K562 (cell line): ENCODE measurements around the gene GFI1B. TPM values are rescaled to one million over a fixed set of nuclear protein-coding genes. Genes with fewer than 3 reads are reported as not detected.

Source experiments
- ARHGAP35 ChIP-seq: fragments of 450-650 bp; IDR thresholded peaks from 2 replicates; pipeline ENCODE4 v1.6.1; 2018; ENCODE audit not compliant: partially characterized antibody
- ATF1 ChIP-seq, 2 experiments: fragments of 450-650 bp in 1 of 2; IDR thresholded peaks; 2 replicates each; pipeline ENCODE4 v1.6.1; 2016; ENCODE audit warnings: missing compliant biosample characterization in 1 of 2, missing genetic modification characterization in 1 of 2
- CCNT2 ChIP-seq: IDR thresholded peaks from 2 replicates; pipeline ENCODE4 v1.6.1; 2011; ENCODE audit warnings: borderline replicate concordance, low read depth, mild to moderate bottlenecking, moderate library complexity, mixed read lengths, low read length; ENCODE audit not compliant: insufficient read length; ENCODE audit errors: extremely low read depth
- ERF ChIP-seq: fragments of 450-650 bp; formaldehyde crosslinking; IDR thresholded peaks from 2 replicates; pipeline ENCODE4 v1.4.0; 2020; ENCODE audit warnings: mild to moderate bottlenecking, mixed read lengths
- FOSL1 ChIP-seq: fragments of 200-800 bp; sonication (Bioruptor generic); conservative IDR thresholded peaks from 2 replicates; pipeline ENCODE4 v1.6.1; 2016; ENCODE audit warnings: missing genetic modification characterization, missing compliant biosample characterization
- LCOR ChIP-seq: sonication (generic); formaldehyde crosslinking; IDR thresholded peaks from 2 replicates; pipeline ENCODE4 v1.8.0; 2022; ENCODE audit warnings: mild to moderate bottlenecking, missing genetic modification reagents
- NBN ChIP-seq: fragments of 450-650 bp; IDR thresholded peaks from 2 replicates; pipeline ENCODE4 v1.6.1; 2016; ENCODE audit warnings: low read depth, mild to moderate bottlenecking
- NELFE ChIP-seq: IDR thresholded peaks from 2 replicates; pipeline ENCODE4 v1.6.1; 2011; ENCODE audit warnings: mild to moderate bottlenecking; ENCODE audit not compliant: insufficient read depth, insufficient read length
- OTX1 ChIP-seq: fragments of 450-650 bp; formaldehyde crosslinking; IDR thresholded peaks from 2 replicates; pipeline ENCODE4 v1.4.0; 2022; ENCODE audit warnings: mild to moderate bottlenecking
- POLR2G ChIP-seq: fragments of 200-400 bp; formaldehyde crosslinking; IDR thresholded peaks from 2 replicates; pipeline ENCODE4 v1.6.1; 2017; ENCODE audit warnings: low read depth, mild to moderate bottlenecking, antibody characterized with exemption, low read length, moderate library complexity
- POLR3G ChIP-seq: IDR thresholded peaks from 2 replicates; pipeline ENCODE4 v1.6.1; 2011; ENCODE audit not compliant: insufficient read length, insufficient replicate concordance; ENCODE audit errors: extremely low read depth
- RB1 ChIP-seq: fragments of 450-650 bp; IDR thresholded peaks from 2 replicates; pipeline ENCODE4 v1.6.1; 2017; ENCODE audit warnings: low read depth, mild to moderate bottlenecking
- SRSF1 ChIP-seq: fragments of 200-400 bp; formaldehyde crosslinking; IDR thresholded peaks from 2 replicates; pipeline ENCODE4 v1.6.1; 2017; ENCODE audit warnings: mild to moderate bottlenecking, low read depth, low read length, moderate library complexity
- TCF7 ChIP-seq: sonication (generic); IDR thresholded peaks from 2 replicates; pipeline ENCODE4 v1.6.1; 2016; ENCODE audit warnings: antibody characterized with exemption, borderline replicate concordance
- TGIF2 ChIP-seq: sonication (generic); formaldehyde crosslinking; IDR thresholded peaks from 2 replicates; pipeline ENCODE4 v1.8.1; 2022; ENCODE audit warnings: mild to moderate bottlenecking, missing genetic modification reagents, moderate library complexity
- THRAP3 ChIP-seq: fragments of 450-650 bp; IDR thresholded peaks from 2 replicates; pipeline ENCODE4 v1.6.1; 2016; ENCODE audit warnings: mild to moderate bottlenecking, inconsistent platforms, borderline replicate concordance
- U2AF1 ChIP-seq: fragments of 200-400 bp; formaldehyde crosslinking; optimal IDR thresholded peaks from 2 replicates; pipeline ENCODE3; 2017; ENCODE audit warnings: mild to moderate bottlenecking, low read depth, low read length, moderate library complexity
- ZFP1 ChIP-seq: fragments of 450-650 bp; formaldehyde crosslinking; IDR thresholded peaks from 2 replicates; pipeline ENCODE4 v1.4.0; 2020; ENCODE audit warnings: mild to moderate bottlenecking, mixed read lengths
- ZNF134 ChIP-seq: fragments of 250-450 bp; sonication (Bioruptor Pico); conservative IDR thresholded peaks from 2 replicates; pipeline ENCODE4 v1.4.0; 2020
- ZNF41 ChIP-seq: fragments of 250-450 bp; sonication (Bioruptor Pico); conservative IDR thresholded peaks from 2 replicates; pipeline ENCODE4 v1.4.0; 2020; ENCODE audit warnings: mild to moderate bottlenecking
- ZNF696 ChIP-seq: fragments of 250-450 bp; sonication (Bioruptor Pico); conservative IDR thresholded peaks from 2 replicates; pipeline ENCODE4 v1.4.0; 2020; ENCODE audit warnings: mild to moderate bottlenecking, moderate library complexity
- polyA plus RNA-seq, 8 experiments: library from polyadenylated mRNA; depleted of rRNA in 4 of 8; stranded (reverse) in 5 of 8; unstranded in 3 of 8; fragments of >200 nt; fragmentation: Nextera tagmentation in 2 of 8; fragmentation: Illumina TruSeq in 1 of 8; extraction: Ambion mirVana in 2 of 8; extraction: Trizol in 1 of 8; gene quantifications; 2 replicates each; pipeline versions ENCODE4 v1.2.1 to v1.2.3, GENCODE V29; 2011 to 2014; ENCODE audit warnings: inconsistent platforms in 1 of 8, missing spikeins in 1 of 8
- total RNA-seq, 7 experiments: library from RNA; depleted of rRNA in 6 of 7; stranded (reverse); fragments of >200 nt in 6 of 7; fragmentation: Illumina TruSeq in 2 of 7; extraction: Trizol in 2 of 7; gene quantifications; 2 replicates each; pipeline versions ENCODE4 v1.2.1 to v1.2.3, GENCODE V29; 2011 to 2021; ENCODE audit warnings: low replicate concordance in 1 of 7
- TF ChIP-seq, protein P1 (sequence below): fragments of 200-800 bp; sonication (Bioruptor generic); IDR thresholded peaks from 2 replicates; pipeline ENCODE4 v1.6.1; 2017; ENCODE audit warnings: missing genetic modification characterization, missing compliant biosample characterization
- TF ChIP-seq, protein P2 (sequence below): fragments of 450-650 bp; IDR thresholded peaks from 2 replicates; pipeline ENCODE4 v1.6.1; 2016; ENCODE audit warnings: low read depth, mild to moderate bottlenecking, moderate library complexity

GFI1B gene
- total and polyA plus RNA-seq, 9 of the 15 experiments (the other 6 are each of a cell fraction or from before 2014, with no cell fraction given), result 8.0 to 75.7 (median 34.5) TPM

GRCh38 chr9:132984202-132985070, 5.9 kb downstream of the GFI1B start (continued):
- TF ChIP-seq, protein P1, sequence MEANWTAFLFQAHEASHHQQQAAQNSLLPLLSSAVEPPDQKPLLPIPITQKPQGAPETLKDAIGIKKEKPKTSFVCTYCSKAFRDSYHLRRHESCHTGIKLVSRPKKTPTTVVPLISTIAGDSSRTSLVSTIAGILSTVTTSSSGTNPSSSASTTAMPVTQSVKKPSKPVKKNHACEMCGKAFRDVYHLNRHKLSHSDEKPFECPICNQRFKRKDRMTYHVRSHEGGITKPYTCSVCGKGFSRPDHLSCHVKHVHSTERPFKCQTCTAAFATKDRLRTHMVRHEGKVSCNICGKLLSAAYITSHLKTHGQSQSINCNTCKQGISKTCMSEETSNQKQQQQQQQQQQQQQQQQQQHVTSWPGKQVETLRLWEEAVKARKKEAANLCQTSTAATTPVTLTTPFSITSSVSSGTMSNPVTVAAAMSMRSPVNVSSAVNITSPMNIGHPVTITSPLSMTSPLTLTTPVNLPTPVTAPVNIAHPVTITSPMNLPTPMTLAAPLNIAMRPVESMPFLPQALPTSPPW (CRISPR knock-in tag), result peak; percentile 84
- TF ChIP-seq U2AF1 (no peak), SRSF1 (no peak), LCOR (CRISPR knock-in tag) (no peak), THRAP3 (no peak), ARHGAP35 (no peak), ATF1 (CRISPR knock-in tag; IDR thresholded peaks at IDR 0.05) (0 out of 2 replicates have a peak, but pooled peaks have one; percentile 11), ATF1 (tag; IDR thresholded peaks at IDR 0.05) (peak; percentile 48; the same call in 1 of the 2 replicates), TGIF2 (no peak), POLR2G (peak; percentile 9), ZNF696 (CRISPR knock-in tag) (no peak), ZFP1 (CRISPR knock-in tag) (no peak), NELFE (no peak), ZNF134 (CRISPR knock-in tag) (no peak), ERF (CRISPR knock-in tag) (no peak), POLR3G (no peak), NBN (0 out of 2 replicates have a peak, but pooled peaks have one; percentile 36), FOSL1 (0 out of 2 replicates have a peak, but pooled peaks have one; percentile 17), RB1 (no peak), ZNF41 (CRISPR knock-in tag) (no peak), CCNT2 (peak; percentile 75), OTX1 (0 out of 2 replicates have a peak, but pooled peaks have one; percentile 5), TCF7 (no peak)
- TF ChIP-seq, protein P2, sequence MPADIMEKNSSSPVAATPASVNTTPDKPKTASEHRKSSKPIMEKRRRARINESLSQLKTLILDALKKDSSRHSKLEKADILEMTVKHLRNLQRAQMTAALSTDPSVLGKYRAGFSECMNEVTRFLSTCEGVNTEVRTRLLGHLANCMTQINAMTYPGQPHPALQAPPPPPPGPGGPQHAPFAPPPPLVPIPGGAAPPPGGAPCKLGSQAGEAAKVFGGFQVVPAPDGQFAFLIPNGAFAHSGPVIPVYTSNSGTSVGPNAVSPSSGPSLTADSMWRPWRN, result peak; percentile 64; the same call in 1 of the 2 replicates
